ENCODE results near the gene BCAR3. TPM values are rescaled to one million over a fixed set of nuclear protein-coding genes. Genes with fewer than 3 reads are reported as not detected.

The BCAR3 gene
- total RNA-seq, 2 donors from 2014 or later: 1.3 to 1.9 TPM

- no peaks in the 10 kb centered on the region for H3K9me3 Mint-ChIP-seq
- H3K36me3 Mint-ChIP-seq (ENCODE audit: low read depth): no peaks in the 10 kb centered on the region
- ATAC-seq (replicated peaks): no peak
- H3K27me3 Mint-ChIP-seq: no peaks in the 10 kb centered on the region
- no peak overlapping the region for H3K27ac Mint-ChIP-seq
- no peak overlapping the region for H3K4me3 Mint-ChIP-seq
- peaks cover 22% of the 10 kb centered on the region for H3K4me1 Mint-ChIP-seq
These were observed 63.8 kb downstream of the BCAR3 start for GRCh38 chr1:93617670-93618499.

GRCh38 chr1:93616996-93617669 is 64.5 kb downstream of the BCAR3 start:
- ATAC-seq (replicated peaks): no peak
- no peak overlapping the region for H3K4me3 Mint-ChIP-seq
- H3K27ac Mint-ChIP-seq: no peak overlapping the region
- H3K36me3 Mint-ChIP-seq (ENCODE audit: low read depth): no peaks in the 10 kb centered on the region
- peaks cover 22% of the 10 kb centered on the region for H3K4me1 Mint-ChIP-seq
- H3K9me3 Mint-ChIP-seq: no peaks in the 10 kb centered on the region
- no peaks in the 10 kb centered on the region for H3K27me3 Mint-ChIP-seq

- peaks cover 22% of the 10 kb centered on the region for H3K4me1 Mint-ChIP-seq
- H3K27ac Mint-ChIP-seq: peak overlapping the region; percentile 93
- no peaks in the 10 kb centered on the region for H3K36me3 Mint-ChIP-seq (ENCODE audit: low read depth)
- no peaks in the 10 kb centered on the region for H3K9me3 Mint-ChIP-seq
- ATAC-seq (replicated peaks): no peak
- H3K4me3 Mint-ChIP-seq: peak overlapping the region; percentile 67
- no peaks in the 10 kb centered on the region for H3K27me3 Mint-ChIP-seq
These were observed 65.2 kb downstream of the BCAR3 start for GRCh38 chr1:93616221-93616995.

GRCh38 chr1:93615582-93616150 is 66.0 kb downstream of the BCAR3 start:
- peak; percentile 86 for ATAC-seq (replicated peaks)
- H3K4me3 Mint-ChIP-seq: peak overlapping the region; percentile 67
- peaks cover 22% of the 10 kb centered on the region for H3K4me1 Mint-ChIP-seq
- H3K27me3 Mint-ChIP-seq: no peaks in the 10 kb centered on the region
- H3K36me3 Mint-ChIP-seq (ENCODE audit: low read depth): no peaks in the 10 kb centered on the region
- H3K9me3 Mint-ChIP-seq: no peaks in the 10 kb centered on the region
- peak overlapping the region; percentile 93 for H3K27ac Mint-ChIP-seq

- peak; percentile 83 for ATAC-seq (replicated peaks)
- peak overlapping the region; percentile 67 for H3K4me3 Mint-ChIP-seq
- no peaks in the 10 kb centered on the region for H3K27me3 Mint-ChIP-seq
These were observed 66.6 kb downstream of the BCAR3 start for GRCh38 chr1:93614986-93615581.

GRCh38 chr1:93614541-93614940 is 67.1 kb downstream of the BCAR3 start:
- peak overlapping the region; percentile 93 for H3K27ac Mint-ChIP-seq
- ATAC-seq (replicated peaks): no peak
- peak overlapping the region; percentile 67 for H3K4me3 Mint-ChIP-seq
- no peaks in the 10 kb centered on the region for H3K27me3 Mint-ChIP-seq
- H3K9me3 Mint-ChIP-seq: no peaks in the 10 kb centered on the region
- peaks cover 25% of the 10 kb centered on the region for H3K4me1 Mint-ChIP-seq
- no peaks in the 10 kb centered on the region for H3K36me3 Mint-ChIP-seq (ENCODE audit: low read depth)

More at GRCh38 chr1:93614986-93615581, 66.6 kb downstream of the BCAR3 start:
- H3K9me3 Mint-ChIP-seq: no peaks in the 10 kb centered on the region
- H3K27ac Mint-ChIP-seq: peak overlapping the region; percentile 93
- peaks cover 22% of the 10 kb centered on the region for H3K4me1 Mint-ChIP-seq
- no peaks in the 10 kb centered on the region for H3K36me3 Mint-ChIP-seq (ENCODE audit: low read depth)

- no peak overlapping the region for H3K27ac Mint-ChIP-seq
- no peaks in the 10 kb centered on the region for H3K36me3 Mint-ChIP-seq (ENCODE audit: low read depth)
These were observed 67.7 kb downstream of the BCAR3 start for GRCh38 chr1:93613898-93614297.

GRCh38 chr1:93612510-93612909 is 69.1 kb downstream of the BCAR3 start:
- no peak overlapping the region for H3K27ac Mint-ChIP-seq
- no peak for ATAC-seq (replicated peaks)
- H3K27me3 Mint-ChIP-seq: no peaks in the 10 kb centered on the region
- H3K4me3 Mint-ChIP-seq: no peak overlapping the region
- H3K4me1 Mint-ChIP-seq: peaks cover 42% of the 10 kb centered on the region
- no peaks in the 10 kb centered on the region for H3K9me3 Mint-ChIP-seq
- H3K36me3 Mint-ChIP-seq (ENCODE audit: low read depth): no peaks in the 10 kb centered on the region

More at GRCh38 chr1:93613898-93614297, 67.7 kb downstream of the BCAR3 start:
- Mint-ChIP-seq H3K4me3 (no peak overlapping the region), H3K9me3 (no peaks in the 10 kb centered on the region), H3K27me3 (no peaks in the 10 kb centered on the region), H3K4me1 (peaks cover 28% of the 10 kb centered on the region)
- ATAC-seq (replicated peaks): no peak

GRCh38 chr1:93611668-93612067 is 70.0 kb downstream of the BCAR3 start:
- ATAC-seq (replicated peaks): no peak
- H3K4me1 Mint-ChIP-seq: peaks cover 51% of the 10 kb centered on the region

GRCh38 chr1:93609536-93609935 is 72.1 kb downstream of the BCAR3 start:
- no peak overlapping the region for H3K4me3 Mint-ChIP-seq
- no peak overlapping the region for H3K27ac Mint-ChIP-seq
- no peaks in the 10 kb centered on the region for H3K9me3 Mint-ChIP-seq
- peaks cover 46% of the 10 kb centered on the region for H3K4me1 Mint-ChIP-seq
- no peaks in the 10 kb centered on the region for H3K36me3 Mint-ChIP-seq (ENCODE audit: low read depth)
- ATAC-seq (replicated peaks): no peak
- peaks cover 13% of the 10 kb centered on the region for H3K27me3 Mint-ChIP-seq

More at GRCh38 chr1:93611668-93612067, 70.0 kb downstream of the BCAR3 start:
- Mint-ChIP-seq H3K36me3 (ENCODE audit: low read depth) (no peaks in the 10 kb centered on the region), H3K9me3 (no peaks in the 10 kb centered on the region), H3K4me3 (no peak overlapping the region), H3K27me3 (no peaks in the 10 kb centered on the region), H3K27ac (no peak overlapping the region)

GRCh38 chr1:93608187-93609109 is 73.2 kb downstream of the BCAR3 start:
- Mint-ChIP-seq H3K4me1 (peaks cover 45% of the 10 kb centered on the region), H3K9me3 (no peaks in the 10 kb centered on the region), H3K4me3 (peak overlapping the region; percentile 69), H3K27ac (peak overlapping the region; percentile 92), H3K27me3 (peaks cover 16% of the 10 kb centered on the region), H3K36me3 (ENCODE audit: low read depth) (no peaks in the 10 kb centered on the region)
- ATAC-seq (replicated peaks): peak; percentile 44

GRCh38 chr1:93607814-93608186 is 73.8 kb downstream of the BCAR3 start:
- Mint-ChIP-seq H3K27ac (peak overlapping the region; percentile 92), H3K4me1 (peaks cover 45% of the 10 kb centered on the region), H3K9me3 (no peaks in the 10 kb centered on the region), H3K27me3 (peaks cover 16% of the 10 kb centered on the region), H3K4me3 (peak overlapping the region; percentile 69), H3K36me3 (ENCODE audit: low read depth) (no peaks in the 10 kb centered on the region)
- peak; percentile 94 for ATAC-seq (replicated peaks)
